Effector memory CD8-positive, alpha-beta T cell (primary cell): Measurements from ENCODE around the gene PLEKHN1.

Experiments used
- ATAC-seq: fragments of 150-1000 bp; cut with Tn5 transposase; replicated peaks from 2 replicates; pipeline ENCODE4 v1.10.0; 2021; ENCODE audit warnings: mild to moderate bottlenecking, moderate library complexity
- DNase-seq, 3 experiments: peaks; one replicate each; pipeline ENCODE4 v3.0.0; 2021
- H3K27ac Mint-ChIP-seq, 2 donors: one replicate each; pipeline ENCODE4 v1.8.0; 2022; ENCODE audit warnings: mild to moderate bottlenecking in 2 of 2, mixed read lengths in 2 of 2, moderate library complexity in 2 of 2
- H3K27me3 Mint-ChIP-seq, 2 donors: one replicate each; pipeline ENCODE4 v1.8.0; 2022; ENCODE audit warnings: mixed read lengths in 2 of 2
- H3K36me3 Mint-ChIP-seq: one replicate; pipeline ENCODE4 v1.8.0; 2022; ENCODE audit warnings: mild to moderate bottlenecking, moderate library complexity, mixed read lengths; ENCODE audit not compliant: insufficient read depth
- H3K4me1 Mint-ChIP-seq, 2 donors: one replicate each; pipeline ENCODE4 v1.8.0; 2022; ENCODE audit warnings: low read depth in 2 of 2, mixed read lengths in 2 of 2
- H3K4me3 Mint-ChIP-seq, 2 donors: one replicate each; pipeline ENCODE4 v1.8.0; 2022; ENCODE audit warnings: mild to moderate bottlenecking in 2 of 2, mixed read lengths in 2 of 2, moderate library complexity in 2 of 2
- H3K9me3 Mint-ChIP-seq, 2 donors: one replicate each; pipeline ENCODE4 v1.8.0; 2022; ENCODE audit warnings: mixed read lengths in 2 of 2

Gene PLEKHN1

GRCh38 chr1:934991-935750, 31.1 kb upstream of the PLEKHN1 start:
- no peak overlapping the region for H3K27ac Mint-ChIP-seq
- H3K4me3 Mint-ChIP-seq: peak overlapping the region in 1 of 2 donors; percentile 10

GRCh38 chr1:935751-936231, 30.5 kb upstream of the PLEKHN1 start:
- Mint-ChIP-seq H3K9me3 (no peaks in the 10 kb centered on the region), H3K4me1 (peaks cover 4 to 9% of the 10 kb centered on the region in 2 donors), H3K27me3 (peaks cover 25 to 72% of the 10 kb centered on the region in 2 donors), H3K36me3 (peaks cover 3% of the 10 kb centered on the region), H3K4me3 (peak overlapping the region in 1 of 2 donors; percentile 10), H3K27ac (no peak overlapping the region)
- ATAC-seq (no peak), DNase-seq (no peak)

More at GRCh38 chr1:934991-935750, 31.1 kb upstream of the PLEKHN1 start:
- peaks cover 4 to 9% of the 10 kb centered on the region in 2 donors for H3K4me1 Mint-ChIP-seq
- no peak for ATAC-seq
- peaks cover 3% of the 10 kb centered on the region for H3K36me3 Mint-ChIP-seq
- H3K9me3 Mint-ChIP-seq: no peaks in the 10 kb centered on the region
- H3K27me3 Mint-ChIP-seq: peaks cover 22 to 69% of the 10 kb centered on the region in 2 donors
- DNase-seq: no peak

DNA sequence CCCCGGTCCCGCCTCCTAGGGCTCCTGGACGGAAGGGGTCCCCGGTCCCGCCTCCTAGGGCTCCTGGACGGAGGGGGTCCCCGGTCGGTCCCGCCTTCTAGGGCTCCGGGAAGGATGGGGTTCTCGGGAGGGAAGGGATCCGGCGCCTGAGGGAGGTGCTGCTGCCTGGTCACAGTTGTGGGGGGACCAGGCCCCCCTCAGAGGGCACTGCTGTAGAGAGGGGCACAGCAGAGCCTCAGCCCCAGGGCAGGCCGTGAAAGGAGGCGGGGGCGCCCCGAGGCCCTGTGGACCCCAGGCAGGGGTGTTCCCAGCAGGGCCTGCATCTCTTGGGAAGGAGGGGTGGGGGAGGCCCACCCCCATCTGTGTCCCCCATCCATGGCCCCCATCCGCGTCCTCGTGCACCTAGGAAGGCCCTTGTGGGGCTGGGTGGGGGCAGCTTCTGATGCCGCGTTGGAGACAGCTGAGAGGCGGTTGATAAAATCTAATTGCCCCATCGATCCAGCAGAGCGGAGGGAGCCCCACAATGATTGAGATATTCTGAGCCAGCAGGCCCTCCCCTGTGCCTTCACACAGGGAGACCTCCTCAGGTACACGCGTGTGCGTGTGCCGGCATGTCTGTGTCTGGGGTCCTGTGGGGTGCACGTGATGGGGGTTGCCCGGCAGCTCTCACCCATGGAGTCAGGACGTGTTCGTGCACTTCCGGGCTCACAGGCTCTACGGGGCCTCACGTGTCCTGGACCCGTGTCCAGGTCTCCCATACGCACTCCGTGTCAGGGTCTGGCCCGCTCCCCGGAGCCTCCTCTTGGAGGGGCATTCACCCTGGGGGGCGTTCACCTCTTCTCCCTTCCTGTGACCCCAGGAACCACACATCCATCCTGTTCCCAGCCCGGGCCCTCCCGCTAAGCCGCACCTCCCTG, 29.7 kb upstream of the PLEKHN1 start:
- ATAC-seq (no peak), DNase-seq (no peak)
- Mint-ChIP-seq H3K36me3 (peaks cover 6% of the 10 kb centered on the region), H3K9me3 (no peaks in the 10 kb centered on the region), H3K27ac (no peak overlapping the region), H3K4me3 (no peak overlapping the region), H3K4me1 (peaks cover 4 to 7% of the 10 kb centered on the region in 2 donors), H3K27me3 (peaks cover 32 to 73% of the 10 kb centered on the region in 2 donors)

- ATAC-seq (no peak), DNase-seq (no peak)
- Mint-ChIP-seq H3K4me1 (peaks cover 4 to 6% of the 10 kb centered on the region in 2 donors), H3K27me3 (peaks cover 32 to 70% of the 10 kb centered on the region in 2 donors), H3K36me3 (peaks cover 6% of the 10 kb centered on the region), H3K4me3 (no peak overlapping the region), H3K27ac (peak overlapping the region in 1 of 2 donors; percentile 68), H3K9me3 (no peaks in the 10 kb centered on the region)
Measured at GRCh38 chr1:937521-937920, 28.8 kb upstream of the PLEKHN1 start.

GRCh38 chr1:938088-938683, 28.1 kb upstream of the PLEKHN1 start:
- no peak for DNase-seq
- H3K9me3 Mint-ChIP-seq: no peaks in the 10 kb centered on the region
- no peak overlapping the region for H3K4me3 Mint-ChIP-seq
- peak overlapping the region in 1 of 2 donors; percentile 68 for H3K27ac Mint-ChIP-seq
- peaks cover 6% of the 10 kb centered on the region for H3K36me3 Mint-ChIP-seq
- H3K4me1 Mint-ChIP-seq: peaks cover 4 to 10% of the 10 kb centered on the region in 2 donors
- ATAC-seq: no peak
- peaks cover 32 to 68% of the 10 kb centered on the region in 2 donors for H3K27me3 Mint-ChIP-seq

- H3K27me3 Mint-ChIP-seq: peaks cover 32 to 66% of the 10 kb centered on the region in 2 donors
- H3K27ac Mint-ChIP-seq: no peak overlapping the region
- DNase-seq (no peak), ATAC-seq (no peak)
- peaks cover 4 to 10% of the 10 kb centered on the region in 2 donors for H3K4me1 Mint-ChIP-seq
- H3K9me3 Mint-ChIP-seq: no peaks in the 10 kb centered on the region
- H3K4me3 Mint-ChIP-seq: no peak overlapping the region
- peaks cover 6% of the 10 kb centered on the region for H3K36me3 Mint-ChIP-seq
Measured at GRCh38 chr1:938711-939489, 27.4 kb upstream of the PLEKHN1 start.

GRCh38 chr1:939511-940106, 26.7 kb upstream of the PLEKHN1 start:
- Mint-ChIP-seq H3K9me3 (no peaks in the 10 kb centered on the region), H3K4me3 (no peak overlapping the region), H3K36me3 (peaks cover 10% of the 10 kb centered on the region), H3K27me3 (peaks cover 32 to 64% of the 10 kb centered on the region in 2 donors), H3K27ac (no peak overlapping the region), H3K4me1 (peaks cover 4 to 10% of the 10 kb centered on the region in 2 donors)
- no peak for DNase-seq
- no peak for ATAC-seq

GRCh38 chr1:940107-941014, 25.9 kb upstream of the PLEKHN1 start:
- Mint-ChIP-seq H3K36me3 (peaks cover 7% of the 10 kb centered on the region), H3K4me3 (peak overlapping the region; percentile 84 to 85), H3K9me3 (no peaks in the 10 kb centered on the region), H3K27me3 (peaks cover 26 to 56% of the 10 kb centered on the region in 2 donors), H3K27ac (no peak overlapping the region), H3K4me1 (peaks cover 4 to 10% of the 10 kb centered on the region in 2 donors)
- DNase-seq (no peak), ATAC-seq (peak; percentile 35)

- Mint-ChIP-seq H3K9me3 (no peaks in the 10 kb centered on the region), H3K4me1 (peaks cover 7 to 10% of the 10 kb centered on the region in 2 donors), H3K27ac (no peak overlapping the region), H3K36me3 (peaks cover 7% of the 10 kb centered on the region), H3K27me3 (peaks cover 22 to 52% of the 10 kb centered on the region in 2 donors), H3K4me3 (peak overlapping the region; percentile 84 to 85)
- DNase-seq (no peak), ATAC-seq (peak; percentile 2)
Measured at GRCh38 chr1:941015-941587, 25.2 kb upstream of the PLEKHN1 start.

DNA sequence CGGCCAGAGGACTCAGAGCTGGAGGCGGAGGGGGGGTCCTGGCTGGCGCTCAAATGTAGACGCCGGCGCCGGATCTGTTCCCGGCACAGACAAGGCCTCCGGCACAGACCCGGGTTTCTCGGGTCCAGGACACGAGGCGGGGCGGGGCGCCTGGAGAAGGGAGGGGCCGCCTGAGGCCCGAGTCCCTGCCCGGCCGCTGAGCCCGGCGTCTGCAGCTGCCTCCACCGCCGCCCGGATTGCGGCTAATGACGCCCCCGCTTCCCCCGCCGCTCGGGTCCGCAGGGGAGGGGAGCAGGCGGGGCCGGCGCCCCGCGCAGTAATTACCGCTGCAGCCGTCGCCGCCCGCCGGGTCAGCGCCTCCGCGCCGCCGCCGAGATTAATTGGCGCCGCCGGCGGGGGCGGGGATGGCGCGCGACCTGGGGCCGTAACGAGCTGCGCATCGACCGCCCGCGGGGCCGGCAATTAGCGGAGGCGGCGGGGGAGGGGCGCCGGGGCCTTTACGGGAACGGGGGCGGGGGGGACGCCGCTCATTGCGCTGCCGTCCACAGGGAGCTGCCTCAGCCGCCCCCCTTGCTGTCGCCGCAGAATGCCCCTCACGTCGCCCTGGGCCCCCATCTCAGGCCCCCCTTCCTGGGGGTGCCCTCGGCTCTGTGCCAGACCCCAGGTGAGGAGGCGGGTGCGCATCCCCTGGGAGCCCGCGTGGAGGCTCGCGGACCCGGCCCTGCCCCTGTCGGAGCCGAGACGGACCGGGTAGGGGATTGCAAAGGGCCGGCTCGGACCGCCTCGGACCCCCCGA, 24.5 kb upstream of the PLEKHN1 start:
- Mint-ChIP-seq H3K4me1 (peaks cover 7 to 10% of the 10 kb centered on the region in 2 donors), H3K36me3 (peaks cover 7% of the 10 kb centered on the region), H3K27ac (no peak overlapping the region), H3K4me3 (peak overlapping the region; percentile 84 to 85), H3K27me3 (peaks cover 22 to 49% of the 10 kb centered on the region in 2 donors), H3K9me3 (no peaks in the 10 kb centered on the region)
- peak; percentile 30 for ATAC-seq
- no peak for DNase-seq

- no peak for DNase-seq
- Mint-ChIP-seq H3K9me3 (no peaks in the 10 kb centered on the region), H3K4me3 (no peak overlapping the region), H3K27me3 (peaks cover 22 to 45% of the 10 kb centered on the region in 2 donors), H3K4me1 (peaks cover 7 to 10% of the 10 kb centered on the region in 2 donors), H3K27ac (no peak overlapping the region), H3K36me3 (peaks cover 7% of the 10 kb centered on the region)
- ATAC-seq: peak; percentile 13
Measured at GRCh38 chr1:942411-942821, 23.9 kb upstream of the PLEKHN1 start.
